ENCODE data around the gene TERT. TPM values are rescaled to one million over a fixed set of nuclear protein-coding genes. Genes with fewer than 3 reads are reported as not detected.

The TERT gene
- total RNA-seq, 2 donors from 2014 or later = not detected

- no peak overlapping the region for H3K4me3 ChIP-seq
- no peaks in the 10 kb centered on the region for H3K9me3 ChIP-seq
- no peaks in the 10 kb centered on the region for H3K4me1 ChIP-seq (ENCODE audit: control insufficient read depth in 1 of 2, low read depth in 2 of 2)
- no peaks in the 10 kb centered on the region for H3K27me3 ChIP-seq (replicated peaks; ENCODE audit: insufficient read depth)
- no peaks in the 10 kb centered on the region for H3K36me3 ChIP-seq
- DNase-seq (ENCODE audit: low spot score) (no peak), ATAC-seq (ENCODE audit: insufficient number of reproducible peaks, low FRiP score, low read depth) (no peak)
- no peak for TF ChIP-seq CTCF (IDR thresholded peaks at IDR 0.05)
- H3K27ac ChIP-seq = no peak overlapping the region
Observed at GRCh38 chr5:1274471-1274870, 20.4 kb downstream of the TERT start.

- H3K27ac ChIP-seq = no peak overlapping the region
- no peak for DNase-seq (ENCODE audit: low spot score)
- no peaks in the 10 kb centered on the region for H3K4me1 ChIP-seq (ENCODE audit: control insufficient read depth in 1 of 2, low read depth in 2 of 2)
- no peaks in the 10 kb centered on the region for H3K36me3 ChIP-seq
- H3K9me3 ChIP-seq = no peaks in the 10 kb centered on the region
- H3K4me3 ChIP-seq = no peak overlapping the region
- no peaks in the 10 kb centered on the region for H3K27me3 ChIP-seq (replicated peaks; ENCODE audit: insufficient read depth)
- TF ChIP-seq CTCF (IDR thresholded peaks at IDR 0.05) = no peak
- ATAC-seq (ENCODE audit: insufficient number of reproducible peaks, low FRiP score, low read depth) = no peak
Observed at GRCh38 chr5:1273745-1274144, 21.1 kb downstream of the TERT start.

- no peaks in the 10 kb centered on the region for H3K4me1 ChIP-seq (ENCODE audit: control insufficient read depth in 1 of 2, low read depth in 2 of 2)
- H3K27ac ChIP-seq = no peak overlapping the region
- ATAC-seq (ENCODE audit: insufficient number of reproducible peaks, low FRiP score, low read depth) (no peak), DNase-seq (ENCODE audit: low spot score) (no peak)
- H3K36me3 ChIP-seq = no peaks in the 10 kb centered on the region
- TF ChIP-seq CTCF (IDR thresholded peaks at IDR 0.05) = no peak
- no peaks in the 10 kb centered on the region for H3K9me3 ChIP-seq
- no peak overlapping the region for H3K4me3 ChIP-seq
- no peaks in the 10 kb centered on the region for H3K27me3 ChIP-seq (replicated peaks; ENCODE audit: insufficient read depth)
Observed at GRCh38 chr5:1272201-1272600, 22.7 kb downstream of the TERT start.

- ATAC-seq (ENCODE audit: insufficient number of reproducible peaks, low FRiP score, low read depth) = no peak
- no peak for TF ChIP-seq CTCF (IDR thresholded peaks at IDR 0.05)
Observed at GRCh38 chr5:1270933-1271914, 23.6 kb downstream of the TERT start.

GRCh38 chr5:1270426-1270825 is 24.4 kb downstream of the TERT start:
- ATAC-seq (ENCODE audit: insufficient number of reproducible peaks, low FRiP score, low read depth) (no peak), DNase-seq (ENCODE audit: low spot score) (no peak)
- Histone ChIP-seq H3K27me3 (replicated peaks; ENCODE audit: insufficient read depth) (no peaks in the 10 kb centered on the region), H3K36me3 (no peaks in the 10 kb centered on the region), H3K9me3 (no peaks in the 10 kb centered on the region), H3K4me1 (ENCODE audit: control insufficient read depth in 1 of 2, low read depth in 2 of 2) (no peaks in the 10 kb centered on the region), H3K4me3 (no peak overlapping the region), H3K27ac (no peak overlapping the region)
- TF ChIP-seq CTCF (IDR thresholded peaks at IDR 0.05) = no peak

More at GRCh38 chr5:1270933-1271914, 23.6 kb downstream of the TERT start:
- DNase-seq (ENCODE audit: low spot score) = no peak
- H3K36me3 ChIP-seq = no peaks in the 10 kb centered on the region
- no peaks in the 10 kb centered on the region for H3K4me1 ChIP-seq (ENCODE audit: control insufficient read depth in 1 of 2, low read depth in 2 of 2)
- no peak overlapping the region for H3K27ac ChIP-seq
- H3K4me3 ChIP-seq = no peak overlapping the region
- H3K27me3 ChIP-seq (replicated peaks; ENCODE audit: insufficient read depth) = no peaks in the 10 kb centered on the region
- no peaks in the 10 kb centered on the region for H3K9me3 ChIP-seq

Data from thoracic aorta (tissue), 2 donors.